A549 treated with Hydrocortisone at 1 μM for 4 hours (cell line): Measurements from ENCODE around the gene CPXM2. TPM values are rescaled to one million over a fixed set of nuclear protein-coding genes. Genes with fewer than 3 reads are reported as not detected.

Source experiments
- total RNA-seq: library from RNA; stranded (reverse); fragments of 200-300 nt; extraction: Qiagen RNA extraction; gene quantifications from 5 replicates; pipeline ENCODE4 v1.2.3, GENCODE V29; 2022

CPXM2 gene
- not detected in 5 replicates for total RNA-seq

DNA sequence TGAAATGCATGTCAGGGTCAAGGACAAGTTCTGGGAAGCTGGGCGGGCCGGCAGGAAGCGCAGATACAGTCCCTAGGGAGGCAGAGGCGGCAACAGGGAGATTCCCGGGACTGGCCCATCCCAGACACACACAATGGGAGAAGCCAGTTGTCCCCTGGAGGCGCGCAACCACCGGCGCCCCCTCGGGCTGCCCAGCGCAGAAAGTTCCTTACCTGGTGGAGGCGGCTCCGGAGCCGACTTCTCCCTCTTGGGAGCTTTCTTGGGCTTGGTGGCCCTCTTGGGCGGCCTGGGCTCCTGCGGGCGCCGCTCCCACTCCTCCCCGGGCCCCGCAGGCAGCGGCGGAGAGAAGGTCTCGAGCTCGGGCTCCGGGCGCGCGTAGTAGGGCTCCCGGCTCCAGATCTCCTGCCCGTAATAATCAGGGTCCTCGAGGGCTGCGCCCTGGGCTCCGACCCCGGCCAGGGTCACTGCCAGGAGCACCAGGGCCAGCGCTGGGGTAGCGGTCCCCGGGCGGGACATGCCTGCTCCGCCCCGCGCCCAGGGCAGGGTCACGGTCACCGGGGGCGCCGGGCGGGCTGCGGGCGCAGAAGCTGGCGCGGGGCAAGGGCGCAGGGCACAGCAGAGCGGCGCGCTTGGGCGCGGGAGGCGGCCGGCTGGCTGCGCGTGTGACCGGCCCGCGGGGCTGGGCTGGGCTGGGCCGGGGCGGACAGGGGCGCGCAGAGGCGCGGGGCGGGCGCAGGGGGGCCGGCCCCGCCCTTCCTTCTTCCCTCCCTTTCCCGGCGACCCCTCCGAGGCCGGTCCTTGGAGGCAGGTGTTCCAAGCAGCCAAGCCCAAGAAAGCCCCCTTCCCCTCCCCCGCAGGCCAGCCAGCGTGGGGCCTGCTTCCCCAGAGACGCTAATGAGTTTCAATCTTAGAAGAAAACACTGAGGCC, at the start of gene CPXM2:
Gene CPXM2 (minus strand): TSS at position 664 of the 928 bp plus-strand sequence. CDS start 148 bp downstream, at position 516.

Other genes starting within 250 kb of the CPXM2 start
- gene GPR26, start 225.5 kb downstream of the CPXM2 start, total RNA-seq: not detected in 5 replicates
- 7.0 to 8.9 TPM (median 8.0 TPM) in 5 replicates for gene CHST15, start 201.8 kb upstream of the CPXM2 start, total RNA-seq